ENCODE data around the gene INTS3.

Gene INTS3

DNA sequence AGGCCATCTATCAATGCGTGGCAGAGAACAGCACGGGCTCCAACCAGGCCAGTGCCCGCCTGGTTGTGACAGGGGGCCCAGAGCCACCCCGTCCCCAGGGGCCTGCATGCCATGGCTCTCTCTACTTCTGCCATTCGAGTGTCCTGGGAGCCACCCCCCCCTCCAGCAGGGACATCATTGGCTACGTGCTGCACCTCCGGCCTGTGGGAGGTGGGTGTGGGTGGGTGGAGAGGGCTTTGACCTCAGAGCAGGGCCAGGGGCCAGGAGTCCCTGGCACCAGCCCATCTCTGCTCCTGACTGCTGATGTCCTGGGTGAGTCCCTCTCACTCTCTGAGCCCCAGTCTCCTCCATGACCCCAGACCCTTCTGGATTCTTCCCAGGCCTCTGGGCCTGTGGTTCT lies 72.7 kb downstream of the INTS3 start:
- Histone ChIP-seq H3K36me3 (peaks cover 27% of the 10 kb centered on the region), H3K27me3 (no peaks in the 10 kb centered on the region)
- TF ChIP-seq Cebpa-rat (IDR thresholded peaks at IDR 0.05) = no peak

DNA sequence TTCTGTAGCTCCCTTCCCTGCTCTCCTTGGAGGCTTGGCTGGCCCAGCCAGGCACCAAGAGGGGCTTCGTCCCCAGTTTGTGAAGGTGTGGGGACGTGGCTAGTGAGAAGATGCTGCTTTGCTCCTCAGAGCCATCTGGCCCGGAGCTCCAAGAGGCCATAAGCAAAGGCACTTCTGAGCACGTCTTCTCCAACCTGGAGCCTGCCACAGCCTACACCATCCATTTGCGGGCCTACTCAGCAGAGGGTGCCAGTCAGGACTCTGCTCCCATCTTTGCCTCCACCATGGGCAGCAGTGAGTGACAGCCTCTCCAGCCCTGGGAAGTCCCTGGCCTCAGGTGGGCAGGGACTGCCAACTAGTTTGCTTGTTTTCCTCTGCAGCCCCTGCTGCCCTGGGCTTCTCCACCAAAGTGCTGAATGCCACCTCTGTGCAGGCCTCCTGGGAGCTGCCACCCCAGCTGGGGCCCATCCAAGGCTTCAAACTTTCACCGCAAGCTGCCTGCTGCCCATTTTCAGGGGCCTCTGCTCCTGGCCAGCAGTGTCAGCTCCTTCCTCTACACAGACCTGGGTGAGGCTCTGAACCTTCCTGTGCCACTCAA lies 73.3 kb downstream of the INTS3 start:
- H3K27me3 ChIP-seq = no peaks in the 10 kb centered on the region
- H3K27ac ChIP-seq = peak overlapping the region; percentile 81
- peaks cover 74% of the 10 kb centered on the region for H3K4me1 ChIP-seq
- H4K20me1 ChIP-seq = peaks cover 10% of the 10 kb centered on the region; the same call in 1 of the 2 replicates
- H3K4me3 ChIP-seq = no peak overlapping the region
- H3K9ac ChIP-seq = no peak overlapping the region; the same call in 1 of the 2 replicates
- peak overlapping the region; percentile 87 for H3K4me2 ChIP-seq
- TF ChIP-seq Cebpa-rat (IDR thresholded peaks at IDR 0.05) = no peak
- no peaks in the 10 kb centered on the region for H3K9me3 ChIP-seq
- H3K36me3 ChIP-seq = peaks cover 27% of the 10 kb centered on the region

More for the DNA sequence above, 72.7 kb downstream of the INTS3 start:
- Histone ChIP-seq H3K27ac (peak overlapping the region; percentile 81; the same call in 1 of the 2 replicates), H3K4me1 (peaks cover 74% of the 10 kb centered on the region), H3K9ac (no peak overlapping the region), H3K4me2 (no peak overlapping the region), H3K9me3 (no peaks in the 10 kb centered on the region), H3K4me3 (no peak overlapping the region), H4K20me1 (peaks cover 6% of the 10 kb centered on the region; the same call in 1 of the 2 replicates)

DNA sequence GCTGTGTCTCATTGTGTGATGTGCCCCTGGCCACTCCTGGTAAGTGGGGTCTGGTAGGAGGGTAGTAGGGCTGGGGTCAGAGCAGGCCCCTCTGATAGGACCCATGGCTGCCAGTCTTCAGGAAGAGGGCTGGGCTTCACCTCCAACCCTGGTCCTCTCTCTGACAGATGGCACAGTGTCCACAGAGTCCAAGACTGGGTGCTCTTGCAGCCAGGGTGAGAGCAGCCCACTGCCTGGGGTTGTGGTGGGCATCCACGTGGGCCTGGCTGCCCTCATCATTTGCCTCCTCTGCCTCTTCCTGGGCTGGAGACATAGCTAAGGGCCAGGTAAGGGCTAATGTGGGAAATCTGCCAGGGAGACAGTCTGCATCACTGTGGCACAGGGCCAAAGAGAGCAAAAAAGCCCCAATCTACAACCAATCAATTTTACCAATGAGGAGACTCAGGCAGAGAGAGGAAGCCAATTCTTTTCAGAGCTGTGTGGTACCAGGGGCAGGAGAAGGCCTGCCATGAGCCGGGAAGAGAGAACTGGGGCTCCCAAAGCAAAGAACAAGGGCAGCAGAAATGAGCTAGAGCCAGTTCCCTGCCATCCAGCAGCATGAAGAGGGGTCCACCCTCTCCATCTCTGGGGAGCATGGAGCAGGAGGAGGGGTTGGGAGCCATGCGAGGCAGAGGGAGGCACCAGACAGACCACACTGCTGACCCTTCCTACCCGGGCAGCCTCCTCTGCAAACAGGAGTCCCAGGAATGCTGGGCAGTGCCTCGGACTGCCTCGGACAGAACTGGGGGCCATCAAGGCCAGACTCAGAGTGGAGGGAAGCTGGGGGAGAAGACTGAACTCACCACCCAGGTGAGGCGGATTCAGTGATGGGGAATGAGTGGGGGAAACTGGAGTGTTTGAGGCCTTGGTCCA lies 74.2 kb downstream of the INTS3 start:
- H3K4me2 ChIP-seq = peak overlapping the region; percentile 87
- H3K9me3 ChIP-seq = no peaks in the 10 kb centered on the region
- peaks cover 29% of the 10 kb centered on the region for H3K36me3 ChIP-seq
- peaks cover 10% of the 10 kb centered on the region; the same call in 1 of the 2 replicates for H4K20me1 ChIP-seq
- H3K27me3 ChIP-seq = no peaks in the 10 kb centered on the region
- H3K4me1 ChIP-seq = peaks cover 66% of the 10 kb centered on the region
- peak overlapping the region; percentile 81 for H3K27ac ChIP-seq
- TF ChIP-seq Cebpa-rat (IDR thresholded peaks at IDR 0.05) = no peak
- H3K4me3 ChIP-seq = no peak overlapping the region
- no peak overlapping the region for H3K9ac ChIP-seq

DNA sequence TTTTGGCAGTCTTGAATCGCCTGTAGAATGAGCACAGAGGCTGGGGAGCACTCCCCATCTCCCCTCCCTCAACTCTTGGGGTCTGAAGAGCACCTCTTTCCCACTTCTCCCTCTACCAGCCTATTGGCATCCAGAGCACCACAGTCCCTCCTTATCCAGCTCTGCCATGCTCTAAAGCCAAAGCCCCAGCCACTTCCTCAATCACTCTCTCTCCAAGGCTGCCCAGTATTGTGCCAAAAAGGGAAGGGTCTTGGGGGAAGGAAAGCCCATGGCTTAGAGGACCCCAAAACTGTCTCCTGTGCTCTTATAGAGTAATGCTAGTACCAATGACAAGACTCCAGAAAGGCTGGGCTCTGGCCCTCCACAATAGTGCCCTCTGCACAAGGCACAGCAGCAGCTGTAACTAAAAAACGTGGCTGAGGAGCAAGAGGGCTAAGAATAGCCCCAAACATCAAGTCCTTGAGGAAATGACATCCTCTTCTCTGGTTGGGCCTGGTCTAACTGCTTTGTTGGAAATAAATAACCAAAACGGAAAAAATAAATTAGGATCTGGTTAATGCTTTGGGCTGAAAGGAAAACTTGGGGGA lies 75.7 kb downstream of the INTS3 start:
- Histone ChIP-seq H3K4me1 (peaks cover 53% of the 10 kb centered on the region), H3K4me2 (peak overlapping the region; percentile 87), H4K20me1 (peaks cover 16% of the 10 kb centered on the region; the same call in 1 of the 2 replicates), H3K9me3 (no peaks in the 10 kb centered on the region), H3K4me3 (peak overlapping the region; percentile 37; the same call in 1 of the 2 replicates), H3K9ac (peak overlapping the region; percentile 39), H3K27me3 (no peaks in the 10 kb centered on the region), H3K36me3 (peaks cover 44% of the 10 kb centered on the region), H3K27ac (peak overlapping the region; percentile 81)
- TF ChIP-seq Cebpa-rat (IDR thresholded peaks at IDR 0.05) = no peak

DNA sequence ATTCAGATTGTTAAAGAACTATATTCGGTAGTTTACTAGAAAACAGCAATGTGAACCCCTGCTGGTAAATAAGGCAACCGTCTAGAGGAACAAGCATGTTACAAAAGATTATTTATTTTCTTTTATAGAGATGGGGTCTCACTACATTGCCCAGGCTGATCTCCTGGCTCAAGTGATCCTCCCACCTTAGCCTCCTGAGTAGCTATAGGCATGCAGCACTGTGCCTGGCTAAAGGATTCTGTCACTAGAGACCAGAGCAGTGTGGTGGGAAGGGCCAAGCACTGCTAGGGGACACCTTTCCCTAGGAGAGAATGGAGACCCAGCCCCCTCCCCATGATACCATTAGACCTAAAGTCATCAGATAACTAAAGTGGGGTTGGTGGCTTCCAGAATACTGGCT lies 76.3 kb downstream of the INTS3 start:
- Histone ChIP-seq H3K27ac (peak overlapping the region; percentile 81), H3K4me3 (peak overlapping the region; percentile 37; the same call in 1 of the 2 replicates), H3K4me2 (peak overlapping the region; percentile 87), H4K20me1 (peaks cover 16% of the 10 kb centered on the region; the same call in 1 of the 2 replicates), H3K4me1 (peaks cover 53% of the 10 kb centered on the region), H3K9ac (peak overlapping the region; percentile 39), H3K36me3 (peaks cover 49% of the 10 kb centered on the region), H3K9me3 (no peaks in the 10 kb centered on the region), H3K27me3 (no peaks in the 10 kb centered on the region)
- no peak for TF ChIP-seq Cebpa-rat (IDR thresholded peaks at IDR 0.05)

DNA sequence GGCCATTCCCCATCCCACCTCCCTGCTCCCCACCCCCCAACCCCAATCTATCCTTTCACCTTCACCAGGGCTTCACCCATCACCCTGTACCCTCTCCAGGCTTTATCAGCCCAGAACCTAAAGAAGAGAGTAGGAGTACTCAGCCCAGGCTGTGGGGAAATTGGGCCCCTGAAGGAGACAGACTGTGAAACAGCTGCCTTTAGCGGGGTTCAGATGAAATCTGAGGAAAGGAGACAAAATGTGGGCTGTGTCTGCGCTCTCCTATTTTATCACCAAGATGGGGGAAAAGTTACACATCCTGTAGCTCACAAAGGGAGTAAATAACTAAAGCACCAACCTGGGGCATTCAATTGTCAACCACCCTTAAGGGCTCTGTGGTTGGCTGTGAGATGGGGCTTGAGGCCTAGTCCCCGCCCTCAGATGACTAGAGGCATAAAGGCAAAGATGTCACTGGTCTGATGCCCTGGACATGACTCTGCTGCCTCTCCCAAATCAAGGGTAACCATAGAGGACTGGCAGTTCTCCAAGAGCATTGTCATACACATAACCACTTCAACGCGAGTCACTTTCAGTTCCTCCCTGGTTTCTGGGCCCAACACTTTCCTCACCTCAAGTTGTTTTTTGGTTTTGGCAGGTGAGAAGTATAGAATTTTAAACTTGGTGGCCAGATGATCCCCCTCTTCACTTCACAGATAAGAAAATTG lies 77.3 kb downstream of the INTS3 start:
- peak overlapping the region; percentile 20; the same call in 1 of the 2 replicates for H3K27ac ChIP-seq
- H3K4me2 ChIP-seq = peak overlapping the region; percentile 70
- H4K20me1 ChIP-seq = peaks cover 16% of the 10 kb centered on the region; the same call in 1 of the 2 replicates
- peak overlapping the region; percentile 56; the same call in 1 of the 2 replicates for H3K9ac ChIP-seq
- no peaks in the 10 kb centered on the region for H3K27me3 ChIP-seq
- no peak for TF ChIP-seq Cebpa-rat (IDR thresholded peaks at IDR 0.05)
- H3K36me3 ChIP-seq = peaks cover 54% of the 10 kb centered on the region
- H3K4me3 ChIP-seq = no peak overlapping the region
- H3K4me1 ChIP-seq = peaks cover 56% of the 10 kb centered on the region
- no peaks in the 10 kb centered on the region for H3K9me3 ChIP-seq

DNA sequence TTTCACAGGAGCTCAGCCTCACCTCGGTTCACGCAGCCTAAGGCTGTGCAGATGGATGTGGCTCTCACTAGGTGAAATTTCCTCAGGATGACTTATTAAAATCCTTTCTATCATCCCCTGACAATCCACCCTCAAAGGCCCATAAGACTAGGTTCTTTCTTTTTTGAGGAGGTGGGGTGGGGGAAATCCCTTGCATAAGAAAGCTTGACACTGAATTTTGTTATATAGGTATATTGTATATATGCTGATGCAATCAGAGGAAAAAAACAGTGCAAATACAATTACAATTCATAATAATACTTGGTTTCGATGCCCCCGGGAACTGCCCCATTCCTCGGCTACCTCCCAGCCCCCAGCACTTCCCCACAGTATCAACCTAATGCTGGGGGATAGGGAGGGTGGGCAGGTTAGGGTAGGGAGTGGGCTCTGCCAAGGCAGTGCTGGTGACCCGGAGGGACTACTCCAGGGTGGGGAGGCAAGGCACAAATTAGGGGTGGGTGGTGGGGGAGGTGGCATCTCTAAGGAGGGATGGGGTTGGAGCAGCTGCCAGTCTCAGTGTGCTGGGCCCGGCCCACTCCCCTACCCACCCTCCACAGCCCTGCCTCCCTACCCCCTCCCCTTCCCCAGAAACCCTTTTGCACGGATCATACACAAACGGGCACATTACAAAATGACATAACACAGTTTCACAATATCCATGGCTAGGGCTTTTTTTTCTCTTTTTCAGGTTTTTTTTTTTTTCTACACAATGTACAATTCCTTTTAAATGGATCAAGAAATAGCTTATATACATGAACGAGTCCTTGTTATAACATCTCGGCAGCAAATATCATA lies 78.3 kb downstream of the INTS3 start:
- H4K20me1 ChIP-seq = peaks cover 16% of the 10 kb centered on the region; the same call in 1 of the 2 replicates
- no peak overlapping the region for H3K4me3 ChIP-seq
- H3K27ac ChIP-seq = no peak overlapping the region
- TF ChIP-seq Cebpa-rat (IDR thresholded peaks at IDR 0.05) = no peak
- H3K9me3 ChIP-seq = no peaks in the 10 kb centered on the region
- peaks cover 61% of the 10 kb centered on the region for H3K36me3 ChIP-seq
- no peaks in the 10 kb centered on the region for H3K27me3 ChIP-seq
- H3K9ac ChIP-seq = peak overlapping the region; percentile 56; the same call in 1 of the 2 replicates
- peaks cover 61% of the 10 kb centered on the region for H3K4me1 ChIP-seq
- peak overlapping the region; percentile 70 for H3K4me2 ChIP-seq

DNA sequence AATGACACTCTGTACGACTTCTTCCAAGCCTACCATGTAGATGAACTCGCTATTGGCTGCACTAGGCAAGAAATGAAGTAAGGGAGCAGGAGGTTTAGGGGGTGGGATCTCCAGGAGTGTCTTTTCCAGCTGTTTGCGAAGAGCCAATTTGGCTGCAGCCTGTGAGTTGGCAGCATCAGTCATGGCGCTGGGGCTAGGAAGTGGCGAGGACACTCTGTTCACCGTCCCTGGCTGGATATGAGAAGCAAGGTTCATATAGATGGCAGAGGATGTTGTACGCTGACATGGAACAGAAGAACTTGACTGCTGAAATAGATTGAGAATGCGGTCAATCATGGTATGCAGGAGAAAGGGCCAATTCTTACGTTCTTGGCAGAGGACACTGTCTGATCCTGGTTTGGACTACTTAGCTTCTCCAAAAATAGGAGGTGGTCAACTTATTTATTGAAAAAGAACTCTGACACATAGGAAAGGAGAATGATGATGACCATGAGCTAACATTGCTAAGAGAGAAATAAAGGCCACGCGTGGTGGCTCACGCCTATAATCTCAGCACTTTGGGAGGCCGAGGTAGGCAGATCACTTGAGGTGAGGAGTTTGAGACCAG lies 88.5 kb downstream of the INTS3 start:
- H3K27ac ChIP-seq = no peak overlapping the region
- H3K36me3 ChIP-seq = peaks cover 84% of the 10 kb centered on the region

More for the DNA sequence above, 88.5 kb downstream of the INTS3 start:
- Histone ChIP-seq H4K20me1 (0 out of 2 replicates have a peak, but pooled peaks cover 5% of the 10 kb centered on the region), H3K4me1 (peaks cover under 1% of the 10 kb centered on the region; the same call in 1 of the 2 replicates), H3K4me2 (no peak overlapping the region), H3K27me3 (no peaks in the 10 kb centered on the region), H3K9me3 (no peaks in the 10 kb centered on the region), H3K9ac (no peak overlapping the region), H3K4me3 (no peak overlapping the region)
- no peak for TF ChIP-seq Cebpa-rat (IDR thresholded peaks at IDR 0.05)

Data from BLaER1 (cell line).